Fibroblast of skin of left biceps (primary cell): ENCODE results near the gene ZWINT.

Experiments used
- DNase-seq, 2 experiments: peaks; one replicate each; pipeline ENCODE4 v3.0.0-alpha.2; 2013; ENCODE audit warnings: low read depth in 2 of 2

Gene ZWINT

GRCh38 chr10:56360967-56361612 is at the start of gene ZWINT:
ZWINT (minus strand) TSS chr10:56361259; CDS start chr10:56361236, 23 bp downstream.
- peak; percentile 89 for DNase-seq

- DNase-seq = no peak
Observed at GRCh38 chr10:56383806-56384205, 22.7 kb upstream of the ZWINT start.

- no peak for DNase-seq
Observed at GRCh38 chr10:56370217-56371113, 9.4 kb upstream of the ZWINT start.

- DNase-seq = no peak
Observed at GRCh38 chr10:56360583-56360966, 484 bp downstream of the ZWINT start.

- no peak for DNase-seq
Observed at GRCh38 chr10:56359837-56360236, 1.2 kb downstream of the ZWINT start.

- no peak for DNase-seq
Observed at GRCh38 chr10:56357018-56357417, 4.0 kb downstream of the ZWINT start.

GRCh38 chr10:56351909-56352630 is 9.0 kb downstream of the ZWINT start:
- DNase-seq = no peak

GRCh38 chr10:56349611-56350010 is 11.4 kb downstream of the ZWINT start:
- no peak for DNase-seq

GRCh38 chr10:56348101-56348500 is 13.0 kb downstream of the ZWINT start:
- no peak for DNase-seq

GRCh38 chr10:56346845-56347415 is 14.1 kb downstream of the ZWINT start:
- DNase-seq = no peak

- no peak for DNase-seq
Observed at GRCh38 chr10:56341612-56342011, 19.4 kb downstream of the ZWINT start.

GRCh38 chr10:56329961-56330360 is 31.1 kb downstream of the ZWINT start:
- DNase-seq = no peak

- DNase-seq = no peak
Observed at GRCh38 chr10:56327118-56327517, 33.9 kb downstream of the ZWINT start.

- DNase-seq = no peak
Observed at GRCh38 chr10:56319386-56319785, 41.7 kb downstream of the ZWINT start.

GRCh38 chr10:56318816-56319215 is 42.2 kb downstream of the ZWINT start:
- no peak for DNase-seq

- DNase-seq = no peak
Observed at GRCh38 chr10:56317603-56318002, 43.5 kb downstream of the ZWINT start.

- no peak for DNase-seq
Observed at GRCh38 chr10:56316603-56317002, 44.5 kb downstream of the ZWINT start.
